Panc1 (cell line): ENCODE data around the gene ALDH16A1.

ENCODE experiments used
- CTCF ChIP-seq: fragments of 450-650 bp; IDR thresholded peaks from 2 replicates; pipeline ENCODE4 v1.5.1; 2017; ENCODE audit warnings: mild to moderate bottlenecking
- POLR2AphosphoS5 ChIP-seq: IDR thresholded peaks from 2 replicates; pipeline ENCODE4 v1.6.1; 2012; ENCODE audit warnings: mild to moderate bottlenecking, low read depth, low read length, moderate library complexity
- REST ChIP-seq, 2 experiments: IDR thresholded peaks; 2 replicates each; pipeline ENCODE4 v1.6.1; 2011 to 2012; ENCODE audit warnings: low read depth in 2 of 2, control low read depth in 1 of 2, low read length in 1 of 2, mild to moderate bottlenecking in 1 of 2, moderate library complexity in 1 of 2; ENCODE audit not compliant: insufficient read depth in 1 of 2

- TF ChIP-seq CTCF (no peak), POLR2AphosphoS5 (no peak), REST (IDR thresholded peaks at IDR 0.05; ENCODE audit: insufficient read depth in 1 of 2, low read depth in 2 of 2, low read length in 1 of 2) (no peak)
Measured at GRCh38 chr19:49507803-49508494, 54.9 kb downstream of the ALDH16A1 start.
